Measurements from ENCODE around the gene WDFY1.

The WDFY1 gene

GRCh38 chr2:223900531-223900930 lies 44.6 kb downstream of the WDFY1 start:
- no peak overlapping the region for H3K27ac ChIP-seq
- no peak for TF ChIP-seq CTCF (conservative IDR thresholded peaks at IDR 0.05)

- H3K27ac ChIP-seq: no peak overlapping the region
- no peak for TF ChIP-seq CTCF (conservative IDR thresholded peaks at IDR 0.05)
These were observed 45.1 kb downstream of the WDFY1 start for GRCh38 chr2:223900066-223900465.

DNA sequence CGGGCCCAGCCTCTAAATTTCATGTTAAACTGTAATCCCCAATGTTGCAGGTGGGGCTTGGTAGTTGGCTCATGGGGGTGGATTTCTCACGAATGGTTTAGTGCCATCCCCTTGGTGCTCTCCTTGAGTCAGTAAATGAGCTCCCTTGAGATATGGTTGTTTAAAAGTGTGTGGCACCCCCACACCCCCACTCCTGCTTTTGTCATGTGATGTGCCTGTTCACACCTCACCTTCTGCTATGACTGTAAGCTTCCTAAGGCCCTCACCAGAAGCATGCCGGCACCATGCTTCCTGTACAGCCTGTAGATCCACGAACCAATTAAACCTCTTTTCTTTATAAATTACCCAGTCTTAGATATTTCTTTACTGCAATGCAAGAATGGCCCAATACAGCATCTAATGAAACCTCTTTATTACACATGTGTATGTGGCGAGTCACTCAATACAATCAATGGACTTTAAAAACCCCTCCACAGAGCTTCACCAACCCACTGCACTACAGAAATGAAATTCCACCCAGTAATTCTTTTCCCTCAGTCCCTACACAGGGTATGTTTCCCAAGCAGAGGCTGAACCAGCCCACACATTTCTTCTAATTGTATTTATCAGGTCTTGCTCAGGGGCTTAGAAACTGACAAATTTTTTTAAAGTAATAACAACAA lies 47.3 kb downstream of the WDFY1 start:
- TF ChIP-seq CTCF (conservative IDR thresholded peaks at IDR 0.05): no peak
- H3K27ac ChIP-seq: no peak overlapping the region

- H3K27ac ChIP-seq: no peak overlapping the region
- no peak for TF ChIP-seq CTCF (conservative IDR thresholded peaks at IDR 0.05)
These were observed 48.3 kb downstream of the WDFY1 start for GRCh38 chr2:223896833-223897311.

DNA sequence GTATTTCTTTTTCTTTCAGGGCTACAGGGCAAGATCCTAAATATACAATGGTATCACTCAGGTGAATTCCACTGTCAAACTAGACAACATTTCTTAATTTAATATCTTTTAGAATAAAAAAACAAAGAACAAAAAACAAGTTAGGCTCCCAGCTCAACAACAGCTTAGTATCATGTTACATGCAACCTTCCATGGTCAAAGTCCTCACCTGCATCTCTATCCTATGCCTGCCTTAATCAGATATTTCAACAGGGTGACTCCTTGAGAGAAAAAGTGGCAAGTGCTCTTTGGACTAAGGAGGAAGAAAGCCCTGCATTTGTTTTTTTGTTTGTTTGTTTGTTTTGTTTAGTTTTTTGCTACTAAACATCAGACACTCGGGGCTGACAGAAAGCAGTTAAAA lies 50.2 kb downstream of the WDFY1 start:
- no peak overlapping the region for H3K27ac ChIP-seq
- no peak for TF ChIP-seq CTCF (conservative IDR thresholded peaks at IDR 0.05)

- TF ChIP-seq CTCF (conservative IDR thresholded peaks at IDR 0.05): no peak
- H3K27ac ChIP-seq: no peak overlapping the region
These were observed 51.1 kb downstream of the WDFY1 start for GRCh38 chr2:223894009-223894408.

DNA sequence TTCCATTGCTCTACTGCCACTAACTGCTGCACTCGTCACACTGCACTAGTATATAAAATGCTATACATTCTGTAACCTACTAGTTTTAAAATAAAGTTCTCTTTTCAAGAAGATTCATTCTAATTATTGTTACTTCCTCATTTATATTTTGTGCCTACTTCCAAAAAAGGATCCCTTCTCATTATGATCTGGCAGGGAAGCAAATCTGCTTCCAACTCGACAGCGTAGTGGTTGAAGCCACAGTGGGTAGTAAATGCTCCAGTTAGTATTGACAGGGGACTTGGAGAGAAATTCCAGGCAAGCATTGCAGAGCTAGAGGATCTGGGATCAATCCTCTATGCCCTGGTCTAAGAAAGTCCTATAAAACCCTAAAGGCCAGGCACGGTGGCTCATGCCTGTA lies 54.4 kb downstream of the WDFY1 start:
- no peak overlapping the region for H3K27ac ChIP-seq
- TF ChIP-seq CTCF (conservative IDR thresholded peaks at IDR 0.05): no peak
